B cell (primary cell): ENCODE measurements around the gene BEND7. TPM values are rescaled to one million over a fixed set of nuclear protein-coding genes. Genes with fewer than 3 reads are reported as not detected.
A peak's percentile ranks its signal among the peaks of the same experiment; 100 is the strongest.

Experiments used
- ATAC-seq: fragments of 200-7000 bp; cut with Tn5 transposase; one replicate; pipeline ENCODE4 v1.10.0; 2021; ENCODE audit warnings: low read depth, mild to moderate bottlenecking, moderate number of reproducible peaks, moderate library complexity
- CTCF ChIA-PET: fragments of 350-600 bp; sonication (Branson Sonifier 250); formaldehyde crosslinking; loops from one replicate; lab custom pipeline; 2021; ENCODE audit warnings: antibody characterized with exemption, inconsistent platforms; lab: Charles Lee
- POLR2A ChIA-PET: fragments of 350-600 bp; sonication (Branson Sonifier 250); formaldehyde crosslinking; loops from one replicate; lab custom pipeline; 2021; ENCODE audit warnings: antibody characterized with exemption; lab: Charles Lee
- DNase-seq: peaks from one replicate; pipeline ENCODE4 v3.0.0; 2013
- H2AFZ ChIP-seq: 2 replicates; pipeline ENCODE4 v1.6.1; 2012; ENCODE audit warnings: mild to moderate bottlenecking, low read depth, low read length; ENCODE audit not compliant: insufficient read depth, poor library complexity, severe bottlenecking
- H3K27ac ChIP-seq, 2 donors: 1 replicate in 1 of 2; 2 replicates in 1 of 2; pipeline ENCODE4 v1.5.1; 2012 to 2013; ENCODE audit warnings: low read length in 2 of 2, mild to moderate bottlenecking in 2 of 2, moderate library complexity in 1 of 2
- H3K27me3 ChIP-seq, 4 experiments: fragments of 200-600 bp in 1 of 4; sonication (generic) in 1 of 4; replicated peaks in 1 of 4; 1 replicate in 2 of 4; 2 replicates in 2 of 4; pipeline versions ENCODE4 v1.6.1 to v1.7.0; 2013 to 2016; ENCODE audit warnings: low read length in 3 of 4, mild to moderate bottlenecking in 2 of 4, mixed read lengths in 1 of 4, moderate library complexity in 1 of 4; ENCODE audit not compliant: insufficient read depth in 4 of 4, control insufficient read depth in 3 of 4; ENCODE audit errors: control extremely low read depth in 1 of 4
- H3K36me3 ChIP-seq, 2 experiments: replicated peaks in 1 of 2; 1 replicate in 1 of 2; 2 replicates in 1 of 2; pipeline versions ENCODE4 v1.6.1 to v1.7.1; 2013; ENCODE audit warnings: low read length in 1 of 2; ENCODE audit not compliant: insufficient read depth in 2 of 2, control insufficient read depth in 1 of 2; ENCODE audit errors: control extremely low read depth in 1 of 2, extremely low read depth in 1 of 2
- H3K4me1 ChIP-seq, 2 donors: fragments of 200-600 bp in 1 of 2; sonication (generic) in 1 of 2; 1 replicate in 1 of 2; 2 replicates in 1 of 2; pipeline versions ENCODE4 v1.5.1 to v1.6.1; 2013 to 2017; ENCODE audit warnings: low read length in 2 of 2; ENCODE audit not compliant: control insufficient read depth in 2 of 2, insufficient read depth in 2 of 2
- H3K4me2 ChIP-seq: replicated peaks from 2 replicates; pipeline ENCODE3; 2012; ENCODE audit warnings: mild to moderate bottlenecking, low read depth, low read length; ENCODE audit not compliant: poor library complexity, severe bottlenecking
- H3K4me3 ChIP-seq, 5 experiments: fragments of 200-600 bp in 1 of 5; sonication (generic) in 1 of 5; 1 replicate in 3 of 5; 2 replicates in 2 of 5; pipeline versions ENCODE4 v1.5.1 to v1.7.0; 2011 to 2016; ENCODE audit warnings: low read length in 4 of 5, mild to moderate bottlenecking in 4 of 5, low read depth in 2 of 5, control low read depth in 1 of 5, moderate library complexity in 1 of 5; ENCODE audit not compliant: insufficient read depth in 1 of 5; ENCODE audit errors: control extremely low read depth in 1 of 5, extremely low read depth in 1 of 5
- H3K79me2 ChIP-seq: fragments of 200-600 bp; sonication (generic); one replicate; pipeline ENCODE4 v1.6.0; 2016; ENCODE audit warnings: low read length; ENCODE audit not compliant: control insufficient read depth, insufficient read depth
- H3K9ac ChIP-seq: fragments of 200-600 bp; sonication (generic); 2 replicates; pipeline ENCODE4 v1.6.1; 2017; ENCODE audit warnings: mild to moderate bottlenecking, low read length, moderate library complexity
- H3K9me3 ChIP-seq, 3 donors: one replicate each; pipeline versions ENCODE4 v1.6.1 to v1.7.1; 2013; ENCODE audit warnings: low read length in 2 of 3; ENCODE audit not compliant: control insufficient read depth in 2 of 3, insufficient read depth in 1 of 3; ENCODE audit errors: control extremely low read depth in 1 of 3
- H4K20me1 ChIP-seq: 2 replicates; pipeline ENCODE4 v1.6.0; 2012; ENCODE audit warnings: mild to moderate bottlenecking, low read length; ENCODE audit not compliant: insufficient read depth, control insufficient read depth, poor library complexity, severe bottlenecking
- H3K27ac Mint-ChIP-seq: one replicate; pipeline ENCODE4 v1.8.0; 2021; ENCODE audit warnings: mixed read lengths
- H3K27me3 Mint-ChIP-seq: one replicate; pipeline ENCODE4 v1.8.0; 2021; ENCODE audit warnings: mixed read lengths
- H3K4me1 Mint-ChIP-seq: one replicate; pipeline ENCODE4 v1.8.0; 2021; ENCODE audit warnings: mixed read lengths
- H3K4me3 Mint-ChIP-seq: one replicate; pipeline ENCODE4 v1.8.0; 2021; ENCODE audit warnings: mixed read lengths
- H3K9me3 Mint-ChIP-seq: one replicate; pipeline ENCODE4 v1.8.0; 2022; ENCODE audit warnings: mixed read lengths; ENCODE audit not compliant: insufficient read depth
- EZH2 ChIP-seq: IDR thresholded peaks from 2 replicates; pipeline ENCODE4 v1.6.1; 2012; ENCODE audit warnings: borderline replicate concordance, low read depth, mild to moderate bottlenecking, moderate library complexity, low read length; ENCODE audit not compliant: insufficient read depth, poor library complexity, severe bottlenecking
- WGBS: methylation state at CpG from one replicate; pipeline ENCODE4 v1.1.5; 2013; ENCODE audit warnings: missing lambda C conversion rate; ENCODE audit not compliant: insufficient coverage; 5-methylcytosine and 5-hydroxymethylcytosine counted together
- intact Hi-C: fragments of 100-400 bp; cut with micrococcal nuclease; formaldehyde crosslinking; loops from one replicate; pipeline ENCODE4 v1.10.0; 2022
- polyA plus RNA-seq: library from polyadenylated mRNA; depleted of rRNA; stranded (reverse); fragments of >200 nt; gene quantifications from 2 replicates; pipeline ENCODE4 v1.2.3, GENCODE V29; 2012
- total RNA-seq, 2 donors: library from RNA; stranded (reverse); fragments of 120-200 nt in 1 of 2; gene quantifications; 1 replicate in 1 of 2; 2 replicates in 1 of 2; pipeline versions ENCODE4 v1.2.3 to v1.2.4, GENCODE V29; 2013 to 2022
- TF ChIP-seq, protein P1 (sequence below): fragments of 200-600 bp; IDR thresholded peaks from one replicate; pipeline ENCODE4 v1.8.0; 2022; ENCODE audit warnings: antibody characterized with exemption, mild to moderate bottlenecking

BEND7 gene
- total and polyA plus RNA-seq, 2 donors (not counting 1 experiment from before 2014, with no cell fraction given) = 0.10 TPM; not detected in 1

DNA sequence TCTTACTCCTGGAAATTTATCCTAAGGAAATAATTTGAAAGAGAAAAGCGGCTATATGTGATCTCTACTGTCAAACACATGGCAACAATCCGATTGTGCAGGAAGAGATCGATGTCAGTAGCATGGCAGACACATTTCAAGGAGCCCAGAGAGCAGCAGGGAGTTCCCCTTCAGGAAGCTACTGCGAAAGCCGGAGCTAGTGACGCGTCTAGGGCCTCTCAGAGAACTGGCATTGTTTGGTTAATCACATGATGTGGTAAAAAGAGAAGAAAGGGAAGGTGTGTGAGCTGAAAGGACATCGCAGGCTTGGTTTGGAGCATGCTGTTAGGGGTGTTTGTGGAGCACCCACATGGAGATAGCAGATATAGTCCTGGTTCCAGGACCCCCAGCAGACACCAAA, 74.9 kb downstream of the BEND7 start:
- POLR2A ChIA-PET = no interaction called here
- peaks cover 38% of the 10 kb centered on the region for H3K27me3 Mint-ChIP-seq

DNA sequence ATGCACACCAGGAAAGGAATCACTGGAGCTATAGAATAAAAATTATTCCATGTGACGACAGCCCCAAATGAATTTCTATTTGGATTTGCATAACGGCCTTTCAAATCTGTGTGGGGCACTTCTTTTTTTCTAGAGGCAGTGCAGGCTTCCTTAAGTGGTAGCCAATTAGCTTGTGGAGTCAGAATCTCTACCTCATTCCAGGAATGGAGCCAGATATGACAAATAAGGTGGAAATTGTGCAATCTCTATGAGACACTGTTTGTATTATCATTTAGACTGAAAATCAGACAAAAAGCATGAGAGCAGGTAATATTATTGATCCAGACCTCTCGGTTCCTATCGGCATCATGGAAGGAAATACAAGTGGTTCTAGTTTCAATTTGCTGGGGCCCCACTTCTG, 78.7 kb downstream of the BEND7 start:
- 88% methylated on average over 4 of the region's 4 CpGs for WGBS
- H4K20me1 ChIP-seq = no peaks in the 10 kb centered on the region
- ATAC-seq = no peak
- H2AFZ ChIP-seq = no peak overlapping the region
- intact Hi-C loops = no loop called here
- no peaks in the 10 kb centered on the region for H3K27me3 ChIP-seq
- TF ChIP-seq, protein P1, sequence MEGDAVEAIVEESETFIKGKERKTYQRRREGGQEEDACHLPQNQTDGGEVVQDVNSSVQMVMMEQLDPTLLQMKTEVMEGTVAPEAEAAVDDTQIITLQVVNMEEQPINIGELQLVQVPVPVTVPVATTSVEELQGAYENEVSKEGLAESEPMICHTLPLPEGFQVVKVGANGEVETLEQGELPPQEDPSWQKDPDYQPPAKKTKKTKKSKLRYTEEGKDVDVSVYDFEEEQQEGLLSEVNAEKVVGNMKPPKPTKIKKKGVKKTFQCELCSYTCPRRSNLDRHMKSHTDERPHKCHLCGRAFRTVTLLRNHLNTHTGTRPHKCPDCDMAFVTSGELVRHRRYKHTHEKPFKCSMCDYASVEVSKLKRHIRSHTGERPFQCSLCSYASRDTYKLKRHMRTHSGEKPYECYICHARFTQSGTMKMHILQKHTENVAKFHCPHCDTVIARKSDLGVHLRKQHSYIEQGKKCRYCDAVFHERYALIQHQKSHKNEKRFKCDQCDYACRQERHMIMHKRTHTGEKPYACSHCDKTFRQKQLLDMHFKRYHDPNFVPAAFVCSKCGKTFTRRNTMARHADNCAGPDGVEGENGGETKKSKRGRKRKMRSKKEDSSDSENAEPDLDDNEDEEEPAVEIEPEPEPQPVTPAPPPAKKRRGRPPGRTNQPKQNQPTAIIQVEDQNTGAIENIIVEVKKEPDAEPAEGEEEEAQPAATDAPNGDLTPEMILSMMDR = no peak
- no peak for TF ChIP-seq EZH2
- no peak overlapping the region for H3K4me3 ChIP-seq
- POLR2A ChIA-PET = no interaction called here
- CTCF ChIA-PET = interaction anchor here (1.0 to 2.7 kb wide), 2 partner anchors 10 to 30 kb away, joined by 3 to 11 read pairs; no protein-coding TSS in a partner anchor
- H3K4me2 ChIP-seq = no peak overlapping the region
- no peak overlapping the region for H3K9ac ChIP-seq
- Mint-ChIP-seq H3K4me3 (no peak overlapping the region), H3K27me3 (peaks cover 26% of the 10 kb centered on the region), H3K27ac (no peak overlapping the region), H3K9me3 (no peaks in the 10 kb centered on the region), H3K4me1 (peaks cover 4% of the 10 kb centered on the region)
- H3K9me3 ChIP-seq = no peaks in the 10 kb centered on the region
- peaks cover 4 to 9% of the 10 kb centered on the region in 2 donors for H3K4me1 ChIP-seq
- H3K27ac ChIP-seq = no peak overlapping the region
- no peaks in the 10 kb centered on the region for H3K79me2 ChIP-seq
- DNase-seq = no peak
- H3K36me3 ChIP-seq = no peaks in the 10 kb centered on the region

More for the DNA sequence above, 74.9 kb downstream of the BEND7 start:
- H3K4me3 Mint-ChIP-seq = no peak overlapping the region
- no peak overlapping the region for H3K27ac Mint-ChIP-seq
- H3K9me3 ChIP-seq = no peaks in the 10 kb centered on the region
- TF ChIP-seq, protein P1 = no peak
- TF ChIP-seq EZH2 = no peak
- no peaks in the 10 kb centered on the region for H3K9me3 Mint-ChIP-seq
- 11% methylated on average over 7 of the region's 8 CpGs for WGBS
- H2AFZ ChIP-seq = peak overlapping the region; percentile 51
- ATAC-seq (peak; percentile 47), DNase-seq (peak; percentile 58)
- no peak overlapping the region for H3K27ac ChIP-seq
- peak overlapping the region; percentile 39 for H3K4me2 ChIP-seq
- no peak overlapping the region for H3K9ac ChIP-seq
- H3K4me3 ChIP-seq = no peak overlapping the region
- no peaks in the 10 kb centered on the region for H4K20me1 ChIP-seq
- no peaks in the 10 kb centered on the region for H3K79me2 ChIP-seq
- intact Hi-C loops = no loop called here
- CTCF ChIA-PET = interaction anchor here (0.5 to 1.3 kb wide), 2 partner anchors 13 to 22 kb away, joined by 3 to 4 read pairs; no protein-coding TSS in a partner anchor
- H3K36me3 ChIP-seq = no peaks in the 10 kb centered on the region
- H3K4me1 Mint-ChIP-seq = peaks cover 4% of the 10 kb centered on the region
- H3K4me1 ChIP-seq = peaks cover 4 to 9% of the 10 kb centered on the region in 2 donors
- H3K27me3 ChIP-seq = peaks cover 0 to 3% (median 0%) of the 10 kb centered on the region in 4 experiments
